DMS114 treated with DMSO at 0.1 percent for 48 hours (cell line): Measurements from ENCODE around the gene HOXD13.

ENCODE experiments used
- DNase-seq: peaks from one replicate; lab custom pipeline; 2025; ENCODE audit not compliant: unreplicated experiment; lab: John Stamatoyannopoulos, UW

HOXD13 gene

GRCh38 chr2:176092270-176093144 lies at the start of gene HOXD13:
Gene HOXD13, plus strand, starts transcription at chr2:176092721. Its CDS starts 170 bp downstream, at chr2:176092891.
- DNase-seq, result no peak

GRCh38 chr2:176056406-176056805 lies 36.1 kb upstream of the HOXD13 start:
- DNase-seq, result no peak

- no peak for DNase-seq
Observed at GRCh38 chr2:176063958-176064357, 28.6 kb upstream of the HOXD13 start.

GRCh38 chr2:176066645-176067588 lies 25.6 kb upstream of the HOXD13 start:
- DNase-seq, result no peak

GRCh38 chr2:176067589-176068418 lies 24.7 kb upstream of the HOXD13 start:
- DNase-seq, result no peak

GRCh38 chr2:176068419-176068832 lies 24.1 kb upstream of the HOXD13 start:
- no peak for DNase-seq

GRCh38 chr2:176071330-176072291 lies 20.9 kb upstream of the HOXD13 start:
- no peak for DNase-seq

- DNase-seq, result no peak
Observed at GRCh38 chr2:176072292-176072669, 20.2 kb upstream of the HOXD13 start.

GRCh38 chr2:176072951-176073904 lies 19.3 kb upstream of the HOXD13 start:
- no peak for DNase-seq

GRCh38 chr2:176074919-176075425 lies 17.5 kb upstream of the HOXD13 start:
- DNase-seq, result no peak

GRCh38 chr2:176075481-176075880 lies 17.0 kb upstream of the HOXD13 start:
- no peak for DNase-seq

GRCh38 chr2:176076063-176076462 lies 16.5 kb upstream of the HOXD13 start:
- no peak for DNase-seq

- no peak for DNase-seq
Observed at GRCh38 chr2:176076796-176077195, 15.7 kb upstream of the HOXD13 start.

- no peak for DNase-seq
Observed at GRCh38 chr2:176078541-176079284, 13.8 kb upstream of the HOXD13 start.

GRCh38 chr2:176079285-176079830 lies 13.2 kb upstream of the HOXD13 start:
- no peak for DNase-seq

- DNase-seq, result peak; percentile 20
Observed at GRCh38 chr2:176079831-176080539, 12.5 kb upstream of the HOXD13 start.
